Spleen (tissue), 11 donors: ENCODE data around the gene FADS2. TPM values are rescaled to one million over a fixed set of nuclear protein-coding genes. Genes with fewer than 3 reads are reported as not detected.

Source experiments
- DNase-seq: peaks from one replicate; pipeline ENCODE4 v3.0.0-alpha.2; 2020
- H3K27ac ChIP-seq, 8 donors: fragments of 200-600 bp; sonication (generic) in 7 of 8; 1 replicate in 4 of 8; 2 replicates in 4 of 8; pipeline versions ENCODE4 v1.5.0 to v1.8.0; 2016 to 2021; ENCODE audit warnings: inconsistent platforms in 4 of 8, mild to moderate bottlenecking in 4 of 8, moderate library complexity in 1 of 8
- H3K27me3 ChIP-seq, 7 donors: fragments of 200-600 bp; sonication (generic) in 6 of 7; replicated peaks in 1 of 7; 1 replicate in 4 of 7; 2 replicates in 3 of 7; pipeline versions ENCODE4 v1.5.0 to v1.8.0; 2016 to 2021; ENCODE audit warnings: inconsistent platforms in 3 of 7, mild to moderate bottlenecking in 1 of 7
- H3K36me3 ChIP-seq, 6 donors: fragments of 200-600 bp; sonication (generic) in 5 of 6; 1 replicate in 4 of 6; 2 replicates in 2 of 6; pipeline versions ENCODE4 v1.5.0 to v1.8.0; 2016 to 2021; ENCODE audit warnings: inconsistent platforms in 2 of 6
- H3K4me1 ChIP-seq, 6 donors: fragments of 200-600 bp; sonication (generic) in 5 of 6; 1 replicate in 3 of 6; 2 replicates in 3 of 6; pipeline versions ENCODE4 v1.5.0 to v1.8.0; 2016 to 2021; ENCODE audit warnings: inconsistent platforms in 3 of 6
- H3K4me3 ChIP-seq, 8 donors: fragments of 200-600 bp; sonication (generic) in 7 of 8; 1 replicate in 4 of 8; 2 replicates in 4 of 8; pipeline versions ENCODE4 v1.5.0 to v1.8.0; 2016 to 2021; ENCODE audit warnings: inconsistent platforms in 4 of 8, mild to moderate bottlenecking in 4 of 8, moderate library complexity in 2 of 8
- H3K9me3 ChIP-seq, 8 donors: fragments of 200-600 bp; sonication (generic) in 7 of 8; 1 replicate in 4 of 8; 2 replicates in 4 of 8; pipeline versions ENCODE4 v1.5.0 to v1.8.0; 2016 to 2021; ENCODE audit warnings: inconsistent platforms in 4 of 8
- POLR2A ChIP-seq, 3 donors: fragments of 450-650 bp; IDR thresholded peaks; one replicate each; pipeline ENCODE4 v1.5.1; 2017; ENCODE audit warnings: antibody characterized with exemption in 3 of 3, mild to moderate bottlenecking in 1 of 3
- POLR2AphosphoS5 ChIP-seq, 3 donors: sonication (generic); formaldehyde crosslinking; IDR thresholded peaks; one replicate each; pipeline ENCODE4 v1.5.1; 2017; ENCODE audit warnings: antibody characterized with exemption in 3 of 3
- WGBS, 5 donors: extraction: QIAGEN DNeasy Blood & Tissue Kit in 3 of 5; methylation state at CpG; one replicate each; pipeline versions ENCODE4 v1.1.5 to v1.1.7; 2013 to 2018; 5-methylcytosine and 5-hydroxymethylcytosine counted together
- intact Hi-C: fragments of 100-400 bp; cut with DNase I; formaldehyde crosslinking; loops from one replicate; pipeline ENCODE4 v1.15.0; 2023; ENCODE audit warnings: low total_unique reads
- polyA plus RNA-seq, 3 donors: library from polyadenylated mRNA; stranded (reverse); fragments of 200-250 nt; gene quantifications; one replicate each; pipeline ENCODE4 v1.2.1, GENCODE V29; 2013
- total RNA-seq, 7 donors: library from RNA; depleted of rRNA in 3 of 7; stranded (reverse); fragments of >200 nt in 3 of 7; fragmentation: NEBNext Ultra II Directional in 4 of 7; extraction: Animal tissue kit (Norgen Biotek cat#: 25700) in 4 of 7; gene quantifications; one replicate each; pipeline versions ENCODE4 v1.1.0 to v1.2.1, GENCODE V29; 2016 to 2021
- TF ChIP-seq, protein P1 (sequence below), 11 experiments: fragments of 200-600 bp in 7 of 11; fragments of 450-650 bp in 4 of 11; sonication (generic) in 4 of 11; IDR thresholded peaks in 8 of 11; conservative IDR thresholded peaks in 3 of 11; 1 replicate in 7 of 11; 2 replicates in 4 of 11; pipeline versions ENCODE4 v1.4.0 to v1.8.0; 2016 to 2021; ENCODE audit warnings: antibody characterized with exemption in 11 of 11, inconsistent platforms in 4 of 11, mild to moderate bottlenecking in 1 of 11
- donor health status: healthy with polysubstance abuse.
- donor health status: DM: no; HTN: no; CAD: no; lungs with moderate emphysema.
- donor health status: DM: no; HTN: no; CAD: no.
- donor health status: Bipolar disorder and iron deficiency.
- donor health status: healthy.
- donor health status: DM: no; HTN: no; CAD: no.
- donor health status: DM: yes; HTN: yes; CAD: no.

The FADS2 gene
- total and polyA plus RNA-seq, 10 donors, result 2.8 to 20.6 (median 12.9) TPM

DNA sequence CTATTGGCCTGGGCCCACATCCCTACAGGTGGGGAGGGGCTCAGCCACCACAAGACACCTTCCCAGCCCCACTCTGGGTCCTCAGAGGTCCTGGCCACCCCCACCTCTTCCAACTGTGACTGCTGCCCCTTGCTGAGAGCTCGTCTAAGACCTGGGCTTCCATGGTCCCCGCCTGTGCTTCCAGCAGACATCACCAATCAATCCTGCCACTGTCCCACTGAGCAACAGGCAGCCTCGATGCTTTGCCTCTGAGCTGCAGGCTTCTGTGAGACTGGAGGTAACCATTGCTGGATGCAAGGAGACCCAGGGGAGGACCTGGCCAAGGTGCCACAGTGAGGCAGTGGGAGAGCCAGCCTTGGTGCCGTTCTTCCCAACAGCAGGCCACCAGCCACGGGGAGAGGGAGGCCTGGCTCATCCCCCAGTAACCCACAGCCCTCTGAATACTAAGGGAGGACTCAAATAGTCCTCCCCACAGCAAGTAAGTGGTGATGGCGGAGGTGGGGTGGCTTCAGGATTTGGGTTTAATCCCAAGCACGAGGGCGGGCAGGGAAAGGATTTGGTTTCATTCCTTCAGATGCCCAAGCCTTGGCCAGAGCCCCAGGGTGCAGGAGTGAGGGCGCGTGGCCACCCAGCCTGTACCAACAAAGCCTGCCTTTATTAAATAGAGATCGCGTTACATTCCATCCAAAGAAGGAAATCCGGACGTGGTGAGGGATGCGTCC, 68.7 kb downstream of the FADS2 start:
- TF ChIP-seq POLR2AphosphoS5 (IDR thresholded peaks at IDR 0.05) (no peak), POLR2A (IDR thresholded peaks at IDR 0.05) (no peak)
- TF ChIP-seq, protein P1, sequence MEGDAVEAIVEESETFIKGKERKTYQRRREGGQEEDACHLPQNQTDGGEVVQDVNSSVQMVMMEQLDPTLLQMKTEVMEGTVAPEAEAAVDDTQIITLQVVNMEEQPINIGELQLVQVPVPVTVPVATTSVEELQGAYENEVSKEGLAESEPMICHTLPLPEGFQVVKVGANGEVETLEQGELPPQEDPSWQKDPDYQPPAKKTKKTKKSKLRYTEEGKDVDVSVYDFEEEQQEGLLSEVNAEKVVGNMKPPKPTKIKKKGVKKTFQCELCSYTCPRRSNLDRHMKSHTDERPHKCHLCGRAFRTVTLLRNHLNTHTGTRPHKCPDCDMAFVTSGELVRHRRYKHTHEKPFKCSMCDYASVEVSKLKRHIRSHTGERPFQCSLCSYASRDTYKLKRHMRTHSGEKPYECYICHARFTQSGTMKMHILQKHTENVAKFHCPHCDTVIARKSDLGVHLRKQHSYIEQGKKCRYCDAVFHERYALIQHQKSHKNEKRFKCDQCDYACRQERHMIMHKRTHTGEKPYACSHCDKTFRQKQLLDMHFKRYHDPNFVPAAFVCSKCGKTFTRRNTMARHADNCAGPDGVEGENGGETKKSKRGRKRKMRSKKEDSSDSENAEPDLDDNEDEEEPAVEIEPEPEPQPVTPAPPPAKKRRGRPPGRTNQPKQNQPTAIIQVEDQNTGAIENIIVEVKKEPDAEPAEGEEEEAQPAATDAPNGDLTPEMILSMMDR (IDR thresholded peaks at IDR 0.05 in 8 of 11, conservative IDR thresholded peaks at IDR 0.05 in 3 of 11), result no peak
- peak overlapping the region in 1 of 8 donors; percentile 21 for H3K27ac ChIP-seq
- no peak for DNase-seq
- intact Hi-C loops, result loop anchor here (10.0 kb wide), 1 partner anchor 102 kb away; the partner anchor contains the start of genes FEN1 and TMEM258
- peaks cover 0 to 3% (median 0%) of the 10 kb centered on the region in 7 donors for H3K27me3 ChIP-seq
- H3K4me1 ChIP-seq, result peaks cover 7 to 67% (median 32%) of the 10 kb centered on the region in 6 donors
- H3K36me3 ChIP-seq, result peaks cover 0 to 50% (median 3%) of the 10 kb centered on the region in 6 donors
- H3K4me3 ChIP-seq, result no peak overlapping the region
- no peaks in the 10 kb centered on the region for H3K9me3 ChIP-seq
- WGBS, 5 donors, result 85 to 94% (median 91%) methylated on average over 12 to 15 of the region's 15 CpGs

DNA sequence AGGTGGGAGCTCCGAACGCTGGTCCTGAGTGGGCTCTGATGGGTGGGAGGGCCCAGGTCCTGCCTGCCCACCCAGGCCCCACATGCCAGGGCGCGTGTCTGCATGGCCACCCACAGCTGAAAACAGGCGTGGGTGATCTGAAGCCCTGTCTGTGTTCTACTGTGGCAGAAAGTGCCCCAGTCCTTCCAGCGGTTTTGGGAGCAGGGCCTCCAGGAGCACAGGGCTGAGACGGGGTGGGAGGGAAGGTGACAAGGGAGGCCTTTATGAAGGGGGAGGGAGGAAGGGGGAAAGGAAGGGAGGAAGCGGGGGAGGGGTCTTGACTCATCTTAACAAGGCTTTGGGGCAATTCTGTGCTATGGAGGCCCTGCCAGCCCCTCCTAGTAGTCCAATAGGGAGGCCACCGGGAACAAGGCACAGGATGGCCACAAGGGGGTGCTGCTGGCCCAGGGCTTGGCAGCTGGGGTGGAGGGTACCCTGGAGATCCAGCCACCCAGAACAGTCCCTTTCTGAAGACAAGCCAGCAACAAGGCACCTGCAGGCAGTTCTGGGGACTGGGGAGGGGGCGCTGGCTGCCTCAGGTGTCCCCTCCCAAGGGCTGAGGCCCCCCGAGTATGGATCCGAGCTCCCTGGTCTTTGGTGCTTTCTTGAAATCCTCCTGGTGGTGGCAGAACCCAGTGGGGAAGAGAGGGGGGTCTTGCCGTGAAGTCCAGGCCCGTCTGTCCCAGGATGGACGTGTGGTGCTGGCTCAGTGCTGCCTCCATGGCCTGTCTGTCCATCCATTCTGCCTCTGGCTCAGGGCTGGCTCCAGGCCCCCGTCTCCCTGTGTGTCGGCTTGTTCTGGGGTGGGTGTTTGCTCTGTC, 69.5 kb downstream of the FADS2 start:
- TF ChIP-seq, protein P1 (IDR thresholded peaks at IDR 0.05 in 8 of 11, conservative IDR thresholded peaks at IDR 0.05 in 3 of 11), result peak; percentile 52 to 94 (median 84)
- TF ChIP-seq POLR2AphosphoS5 (IDR thresholded peaks at IDR 0.05) (peak in 2 of 3 donors; percentile 35 to 39), POLR2A (IDR thresholded peaks at IDR 0.05) (no peak)
- peak overlapping the region in 3 of 8 donors; percentile 11 to 61 (median 59) for H3K27ac ChIP-seq
- H3K4me3 ChIP-seq, result no peak overlapping the region
- peaks cover 0 to 58% (median 9%) of the 10 kb centered on the region in 6 donors for H3K36me3 ChIP-seq
- 67 to 78% (median 72%) methylated on average over 15 to 17 of the region's 17 CpGs for whole genome bisulfite sequencing, 5 donors
- DNase-seq, result peak; percentile 93
- no peaks in the 10 kb centered on the region for H3K27me3 ChIP-seq
- intact Hi-C loops, result loop anchor here (2.0 to 10.0 kb wide), 3 partner anchors 49 to 185 kb away; partner anchors contain the start of genes FEN1 and TMEM258
- H3K9me3 ChIP-seq, result no peaks in the 10 kb centered on the region
- H3K4me1 ChIP-seq, result peaks cover 7 to 59% (median 25%) of the 10 kb centered on the region in 6 donors

DNA sequence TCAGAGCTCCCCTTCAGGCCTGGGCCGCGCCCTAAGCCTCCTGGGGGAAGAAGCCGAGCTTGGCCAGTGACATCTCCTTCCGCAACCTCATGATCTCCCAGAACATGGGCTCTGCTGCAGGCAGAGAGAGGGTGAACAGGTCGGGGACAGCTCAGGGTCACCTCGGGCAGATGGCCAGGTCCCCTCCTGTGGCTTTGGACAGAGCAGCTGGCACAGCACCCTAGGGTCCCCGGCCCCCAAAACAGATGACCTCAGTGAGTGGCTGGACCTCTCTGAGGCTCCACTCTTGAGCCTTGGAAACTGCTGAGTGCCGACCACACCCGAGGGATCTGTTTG, 70.1 kb downstream of the FADS2 start:
- TF ChIP-seq POLR2A (IDR thresholded peaks at IDR 0.05) (no peak), POLR2AphosphoS5 (IDR thresholded peaks at IDR 0.05) (no peak)
- TF ChIP-seq, protein P1 (IDR thresholded peaks at IDR 0.05 in 8 of 11, conservative IDR thresholded peaks at IDR 0.05 in 3 of 11), result no peak
- H3K27ac ChIP-seq, result peak overlapping the region in 3 of 8 donors; percentile 11 to 61 (median 59)
- H3K4me1 ChIP-seq, result peaks cover 7 to 53% (median 25%) of the 10 kb centered on the region in 6 donors
- H3K4me3 ChIP-seq, result no peak overlapping the region
- intact Hi-C loops, result loop anchor here (2.0 to 10.0 kb wide), 3 partner anchors 49 to 185 kb away; partner anchors contain the start of genes FEN1 and TMEM258
- WGBS, 5 donors, result 79 to 93% (median 85%) methylated on average over 5 to 9 of the region's 9 CpGs
- DNase-seq, result no peak
- no peaks in the 10 kb centered on the region for H3K9me3 ChIP-seq
- peaks cover 0 to 64% (median 9%) of the 10 kb centered on the region in 6 donors for H3K36me3 ChIP-seq
- no peaks in the 10 kb centered on the region for H3K27me3 ChIP-seq
